SK-N-MC (cell line): Measurements from ENCODE around the gene PSMB3.

Experiments
- EZH2 ChIP-seq: fragments of 200-600 bp; sonication (generic); IDR thresholded peaks from one replicate; pipeline ENCODE4 v1.6.1; 2017; ENCODE audit warnings: antibody characterized with exemption
- FOXP2 ChIP-seq: optimal IDR thresholded peaks from 2 replicates; pipeline ENCODE3; 2011; ENCODE audit warnings: mild to moderate bottlenecking, moderate library complexity; ENCODE audit not compliant: insufficient read depth; ENCODE audit errors: extremely low read length, control extremely low read depth
- POLR2AphosphoS5 ChIP-seq: IDR thresholded peaks from 2 replicates; pipeline ENCODE4 v1.6.1; 2012; ENCODE audit warnings: mild to moderate bottlenecking, low read depth, low read length, borderline replicate concordance

- TF ChIP-seq POLR2AphosphoS5 (no peak; the same call in none of the 2 replicates), EZH2 (no peak), FOXP2 (peak; percentile 5)
These were observed 683 bp upstream of the PSMB3 start for GRCh38 chr17:38751808-38752307.
